ENCODE measurements around the gene PARD3. TPM values are rescaled to one million over a fixed set of nuclear protein-coding genes. Genes with fewer than 3 reads are reported as not detected.

PARD3 gene
- total and polyA plus RNA-seq, 2 donors (not counting 3 experiments of a cell fraction or from before 2014, with no cell fraction given), result 7.3 to 24.1 TPM

GRCh38 chr10:34166354-34166753 lies 648.7 kb downstream of the PARD3 start:
- no peak for TF ChIP-seq GATA2 (IDR thresholded peaks at IDR 0.05; ENCODE audit: insufficient read depth, insufficient read length, low read depth, low read length)
- no peak for TF ChIP-seq MYC (IDR thresholded peaks at IDR 0.05; ENCODE audit: low read depth, low read length)
- no peak for TF ChIP-seq EZH2 (IDR thresholded peaks at IDR 0.05; ENCODE audit: borderline replicate concordance, low read depth, low read length, severe bottlenecking)
- TF ChIP-seq MAX (IDR thresholded peaks at IDR 0.05; ENCODE audit: insufficient read depth, insufficient read length), result no peak
- TF ChIP-seq FOS (IDR thresholded peaks at IDR 0.05; ENCODE audit: borderline replicate concordance, insufficient read depth, low read length), result no peak
- no peak for TF ChIP-seq POLR2AphosphoS5 (IDR thresholded peaks at IDR 0.05; ENCODE audit: insufficient read depth, low read depth, low read length)
- no peak for TF ChIP-seq JUN (IDR thresholded peaks at IDR 0.05; ENCODE audit: borderline replicate concordance, insufficient read depth, insufficient read length, low read depth)
- no peak for TF ChIP-seq POLR2A (IDR thresholded peaks at IDR 0.05; ENCODE audit: low read depth, low read length)
- no peak for TF ChIP-seq CTCF (IDR thresholded peaks at IDR 0.05; ENCODE audit: extremely low read depth in 1 of 2, insufficient read depth in 1 of 2, low read depth in 1 of 2, low read length in 2 of 2)
- intact Hi-C loops (cut with micrococcal nuclease), result no loop called here
- no TSS peak for BruUV-seq (replicated peaks)
- Histone ChIP-seq H3K27me3 (ENCODE audit: control insufficient read depth in 2 of 2, insufficient read depth in 2 of 2, low read length in 2 of 2) (no peaks in the 10 kb centered on the region), H3K9me3 (replicated peaks; ENCODE audit: control insufficient read depth, insufficient read depth, low read length) (no peaks in the 10 kb centered on the region), H3K79me2 (ENCODE audit: control insufficient read depth, insufficient read depth, low read length) (no peaks in the 10 kb centered on the region), H3K27ac (ENCODE audit: insufficient read depth, low read depth, low read length) (no peak overlapping the region), H3K4me3 (replicated peaks in 1 of 3; ENCODE audit: insufficient read depth in 1 of 3, low read depth in 1 of 3, low read length in 3 of 3) (no peak overlapping the region), H3K36me3 (ENCODE audit: control insufficient read depth in 2 of 2, extremely low read depth in 1 of 2, insufficient read depth in 2 of 2, low read length in 2 of 2) (no peaks in the 10 kb centered on the region), H2AFZ (ENCODE audit: low read depth, low read length) (no peak overlapping the region), H3K9me1 (replicated peaks; ENCODE audit: control insufficient read depth, extremely low read depth, insufficient read depth, low read length) (no peaks in the 10 kb centered on the region), H3K4me1 (ENCODE audit: control insufficient read depth, extremely low read depth, insufficient read depth, low read length) (no peaks in the 10 kb centered on the region), H3K9ac (replicated peaks; ENCODE audit: extremely low read depth, insufficient read depth, low read length) (no peak overlapping the region), H3K4me2 (ENCODE audit: insufficient read depth, low read length) (no peak overlapping the region), H4K20me1 (replicated peaks; ENCODE audit: control insufficient read depth, extremely low read depth, insufficient read depth, low read length) (no peaks in the 10 kb centered on the region)
- DNase-seq (ENCODE audit: low read depth, low spot score), result no peak
- ChIA-PET CTCF (interaction anchor here (0.9 to 1.6 kb wide), 3 partner anchors 21 to 33 kb away, joined by 3 to 5 read pairs (median 3); no protein-coding TSS in a partner anchor), POLR2A (no interaction called here)
- FAIRE-seq, result no peak
- dilution Hi-C loops (cut with MboI; ENCODE audit: extremely low pct_ligation_motif_present, low sequenced_read_pairs), result no loop called here
